ENCODE measurements around the gene USP7.

DNA sequence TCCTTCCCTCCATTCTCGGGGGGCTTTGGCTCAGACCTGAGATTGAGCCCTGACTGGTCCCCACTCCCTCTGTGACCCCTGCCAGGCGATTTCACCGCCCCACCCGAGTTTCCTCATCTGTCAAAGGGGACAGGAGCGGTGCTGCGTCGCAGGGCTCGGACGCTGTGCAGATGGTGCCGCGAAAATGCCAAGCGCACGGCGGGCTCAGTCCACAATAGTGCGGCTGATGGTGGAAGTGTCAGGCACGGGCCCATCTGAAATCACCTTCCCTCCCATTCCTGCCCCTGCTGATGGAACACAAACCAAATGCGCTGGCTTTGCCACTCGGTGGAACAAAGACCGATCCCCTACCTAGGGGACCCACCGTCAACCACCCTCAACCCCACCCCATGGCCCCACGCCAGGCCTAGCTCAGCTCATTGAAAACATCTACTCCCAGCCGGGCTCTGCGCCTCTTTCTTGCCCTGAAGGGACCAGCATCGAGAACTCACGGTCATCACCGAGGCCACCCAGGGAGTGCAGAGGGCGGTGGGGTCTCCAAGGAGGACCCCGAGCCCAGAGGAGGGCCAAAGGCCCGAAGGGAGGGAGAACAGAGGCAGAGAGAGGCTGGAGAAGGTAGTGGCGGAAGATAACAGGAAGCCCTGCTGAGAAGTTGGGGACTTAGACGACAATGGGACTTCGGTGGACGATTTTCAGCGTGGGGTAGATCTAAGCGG, 96.3 kb downstream of the USP7 start:
- TF ChIP-seq EP300 (IDR thresholded peaks at IDR 0.05) (no peak), POLR2A (IDR thresholded peaks at IDR 0.05) (no peak), POLR2AphosphoS5 (IDR thresholded peaks at IDR 0.05) (no peak)

Measured in upper lobe of left lung (tissue), 4 donors.